ENCODE measurements around the gene LDLRAP1.
A peak's percentile ranks its signal among the peaks of the same experiment; 100 is the strongest.

The LDLRAP1 gene

DNA sequence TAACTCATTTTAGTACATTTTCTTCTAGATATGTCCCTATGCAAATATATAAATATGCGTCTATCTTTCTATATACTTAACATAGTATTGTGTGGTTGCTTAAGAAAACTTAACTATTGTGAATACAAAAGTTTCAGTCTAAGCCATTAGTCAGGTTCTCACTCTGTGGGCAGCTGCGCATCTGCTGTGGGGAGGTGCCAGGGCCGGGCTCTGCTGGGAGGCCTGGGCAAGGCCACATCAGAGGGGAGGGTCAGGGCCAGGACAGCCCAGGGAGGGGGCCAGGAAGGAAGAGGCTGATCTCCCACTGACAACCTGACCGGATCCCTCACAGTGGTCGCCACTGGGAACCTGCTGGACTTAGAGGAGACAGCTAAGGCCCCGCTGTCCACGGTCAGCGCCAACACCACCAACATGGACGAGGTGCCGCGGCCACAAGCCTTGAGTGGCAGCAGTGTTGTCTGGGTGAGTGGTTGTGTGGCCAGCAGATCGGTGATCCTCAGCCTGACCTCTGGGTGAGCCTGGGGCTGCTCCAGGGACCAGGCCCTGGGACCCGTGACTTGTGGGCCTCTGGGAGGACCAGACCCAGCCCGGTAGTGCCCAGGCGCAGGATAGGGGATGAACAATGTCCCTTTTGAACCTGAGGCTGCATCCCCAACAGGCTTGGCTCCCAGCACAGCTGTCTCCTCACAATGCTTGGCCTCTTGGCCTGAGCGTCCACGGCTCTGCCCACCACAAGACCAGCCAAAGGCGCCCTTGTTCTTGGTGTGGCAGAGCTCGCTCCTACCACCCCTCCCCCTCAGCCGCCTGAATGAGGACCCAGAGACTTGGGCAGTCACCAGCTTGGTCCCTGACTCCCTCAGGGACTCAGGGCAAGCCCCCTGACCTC is 20.2 kb downstream of the LDLRAP1 start:
- no peak for DNase-seq

GRCh38 chr1:25564777-25565574 is 21.6 kb downstream of the LDLRAP1 start:
- no peak for DNase-seq

- no peak for DNase-seq
Observed at GRCh38 chr1:25565626-25566025, 22.2 kb downstream of the LDLRAP1 start.

DNA sequence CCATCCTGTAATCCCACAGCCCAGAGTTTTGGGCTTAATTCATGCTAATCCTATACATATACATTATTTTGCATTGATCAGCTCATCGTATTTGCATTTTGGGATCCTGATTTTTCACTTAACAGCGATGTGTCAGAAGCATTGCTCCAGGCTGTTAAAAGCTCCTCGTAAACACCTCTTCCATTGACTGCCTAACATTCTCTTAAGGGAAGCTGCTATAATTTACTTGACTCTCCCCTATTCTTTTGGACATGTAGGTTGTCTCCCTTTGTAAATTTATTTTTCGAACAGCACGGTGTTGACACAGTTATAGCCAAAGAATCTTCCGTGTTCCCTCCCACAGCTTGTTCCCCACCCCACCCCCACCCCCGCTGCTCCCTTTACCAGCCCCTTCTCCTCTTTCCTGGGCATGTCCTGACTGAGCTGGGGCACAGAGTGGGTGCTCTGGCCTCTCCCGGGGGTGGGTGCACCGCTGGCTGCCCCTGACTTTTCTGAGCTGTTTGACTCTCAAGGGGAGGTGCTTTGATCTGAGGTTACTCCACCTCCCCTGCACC is 22.8 kb downstream of the LDLRAP1 start:
- no peak for DNase-seq

GRCh38 chr1:25566730-25567341 is 23.4 kb downstream of the LDLRAP1 start:
- DNase-seq = peak; percentile 74

GRCh38 chr1:25567710-25568089 is 24.3 kb downstream of the LDLRAP1 start:
- DNase-seq = no peak

GRCh38 chr1:25568090-25568833 is 24.9 kb downstream of the LDLRAP1 start:
- DNase-seq = peak; percentile 42

DNA sequence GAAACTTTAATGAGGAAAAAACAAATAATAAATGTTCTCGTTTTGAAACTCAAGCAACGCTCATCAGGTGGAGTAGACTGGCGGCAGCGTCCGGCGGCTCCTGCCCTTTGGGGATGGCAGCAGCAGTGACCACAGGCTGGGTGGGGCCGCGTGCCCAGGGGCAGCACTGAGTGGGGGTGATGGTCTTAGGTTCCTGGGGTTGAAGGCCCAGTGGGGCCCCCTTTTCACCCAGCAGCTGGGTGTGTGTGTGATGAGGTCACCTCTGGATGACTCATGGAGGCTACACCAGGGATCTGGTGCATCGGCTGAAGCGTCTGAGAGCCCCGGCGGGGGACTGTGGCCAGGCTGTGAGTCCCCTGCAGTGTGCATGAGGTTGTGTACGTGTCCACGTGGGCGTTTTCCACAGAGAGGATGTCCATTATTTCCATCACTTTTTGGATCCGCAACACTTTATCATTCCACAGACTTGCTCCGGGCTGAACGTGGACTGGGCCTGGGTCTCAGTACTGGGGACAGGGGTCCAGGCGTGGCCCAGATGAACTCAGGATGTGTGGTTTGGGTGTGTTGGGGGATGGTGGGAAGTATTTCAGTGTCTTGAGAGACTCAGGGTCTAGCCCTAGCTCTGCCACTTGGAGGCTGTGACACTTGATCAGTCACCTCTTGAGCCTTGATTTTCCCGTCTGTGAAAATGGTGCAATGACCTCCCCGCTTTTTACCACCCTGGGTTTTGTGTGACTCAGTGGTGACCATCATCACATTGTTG is 25.6 kb downstream of the LDLRAP1 start:
- DNase-seq = peak; percentile 30

DNA sequence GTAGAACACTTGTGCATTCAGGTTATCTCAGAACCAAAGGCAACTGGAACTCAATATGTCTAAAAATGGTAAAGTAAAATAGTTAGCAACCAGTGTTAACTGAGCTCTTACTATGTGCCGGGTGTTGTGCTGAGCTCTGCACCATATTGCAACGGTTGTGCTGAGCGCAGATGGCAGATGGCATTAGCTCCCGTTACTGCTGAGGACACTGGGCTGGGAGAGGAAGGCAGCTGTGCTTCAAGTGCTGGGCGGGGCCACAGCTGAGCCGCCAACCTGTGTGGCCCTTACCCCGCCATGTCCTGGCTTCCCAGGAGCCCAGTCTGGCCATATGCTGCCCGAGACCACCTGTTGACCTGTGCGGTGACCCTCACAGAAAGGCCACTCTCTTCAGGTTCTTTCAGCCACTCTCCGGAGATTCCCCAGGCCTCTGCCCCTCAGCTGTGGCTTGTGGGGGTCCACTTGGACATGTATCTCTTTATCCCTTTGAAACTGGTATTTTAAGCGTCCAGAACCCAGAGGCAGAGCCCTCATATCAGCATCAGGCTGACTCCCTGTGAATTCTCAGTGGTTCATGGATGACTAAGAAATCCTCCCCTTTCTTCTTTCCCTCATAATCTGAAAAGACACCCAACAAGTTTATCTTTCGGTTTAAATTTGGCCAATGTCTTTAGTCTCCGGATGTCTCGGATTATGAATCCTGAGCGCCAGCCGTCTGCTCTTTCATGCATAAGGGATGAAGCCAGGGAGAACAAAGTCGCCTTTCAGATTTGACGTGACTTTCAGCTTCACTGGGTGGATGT is 26.4 kb downstream of the LDLRAP1 start:
- peak; percentile 83 for DNase-seq

- DNase-seq = no peak
Observed at GRCh38 chr1:25570798-25571521, 27.6 kb downstream of the LDLRAP1 start.

DNA sequence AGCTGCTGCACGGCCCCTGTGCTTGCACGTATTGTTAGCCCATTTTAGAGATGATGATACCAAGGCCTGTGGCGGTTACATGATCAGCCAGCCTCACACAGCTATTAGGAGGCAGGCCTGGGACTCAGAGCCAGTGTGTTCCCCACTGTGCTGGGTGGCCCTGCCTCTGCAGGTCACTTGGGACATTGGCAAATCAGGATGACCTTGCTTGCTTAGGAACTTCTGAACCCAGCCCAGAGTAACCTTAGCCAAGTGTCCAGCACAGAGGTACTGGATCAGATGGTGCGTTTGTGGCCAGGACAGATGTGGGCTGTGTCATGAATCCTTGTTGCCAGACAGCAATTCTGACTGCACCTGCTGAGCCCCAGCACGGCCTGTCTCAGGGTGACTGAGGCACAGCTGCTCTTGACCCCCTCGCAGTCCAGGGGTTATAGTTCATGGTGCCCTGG is 28.1 kb downstream of the LDLRAP1 start:
- DNase-seq = no peak

DNA sequence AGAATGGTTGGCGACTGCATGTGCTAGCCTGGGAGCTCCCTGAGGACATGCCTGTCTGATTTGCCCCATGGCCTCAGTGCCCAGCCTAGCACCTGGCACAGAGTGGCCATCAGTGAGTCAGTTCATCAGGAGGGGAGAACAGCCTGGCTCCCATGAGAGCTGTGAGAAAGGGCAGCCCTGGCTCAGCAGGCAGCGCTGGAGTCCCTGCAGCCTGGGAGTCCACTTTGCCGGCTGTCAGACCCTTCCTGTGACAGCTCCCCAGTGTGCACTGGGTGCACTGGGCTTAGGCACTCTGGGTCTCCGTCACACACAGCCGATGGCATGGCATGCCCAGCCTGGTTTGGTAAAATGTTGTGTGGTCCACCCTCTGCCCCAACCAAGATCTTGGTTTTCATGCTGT is 28.7 kb downstream of the LDLRAP1 start:
- DNase-seq = no peak

DNA sequence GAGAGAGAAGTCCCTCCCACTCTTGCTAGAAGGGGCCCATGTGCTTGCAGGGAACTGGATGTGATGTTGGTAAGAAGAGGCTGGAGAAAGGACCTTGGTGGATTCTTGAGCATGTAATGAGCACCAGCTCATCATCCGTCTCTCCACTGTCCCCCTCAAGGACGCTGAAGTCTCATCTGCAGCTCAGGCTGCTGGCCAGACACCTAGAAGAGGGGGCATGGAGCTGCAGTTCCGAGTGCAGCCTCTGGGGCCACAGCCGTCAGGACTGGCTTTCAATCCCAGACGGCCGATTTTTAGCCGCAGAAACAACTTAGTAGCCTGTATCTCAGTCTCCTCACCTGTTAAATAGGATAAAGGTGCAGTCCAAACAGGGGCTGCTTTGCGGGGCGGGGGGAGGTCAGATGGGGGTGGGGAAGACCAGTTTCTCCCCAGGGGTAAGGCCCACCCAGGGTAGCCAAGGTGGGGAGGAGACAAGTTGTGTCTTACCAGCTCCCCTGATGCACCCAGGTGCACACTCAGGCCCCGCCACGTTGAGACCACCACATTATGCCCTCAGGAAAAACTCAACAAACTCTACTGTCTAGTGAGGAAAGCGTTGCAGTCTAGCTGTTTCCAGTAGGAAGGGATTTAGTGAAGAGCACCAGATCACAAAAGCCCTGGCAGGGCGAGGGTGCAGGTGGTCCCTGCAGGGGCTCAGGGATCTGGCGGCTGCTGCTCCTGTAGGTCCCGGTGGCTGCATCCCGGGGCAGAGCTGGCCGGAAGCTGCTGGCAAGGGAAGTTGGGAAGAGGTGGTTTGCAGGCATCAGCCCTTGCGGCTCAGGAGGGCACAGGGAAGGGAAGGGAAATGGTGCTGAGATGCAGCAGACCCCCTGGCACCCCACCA is 29.5 kb downstream of the LDLRAP1 start:
- DNase-seq = peak; percentile 77

- no peak for DNase-seq
Observed at GRCh38 chr1:25573591-25573930, 30.2 kb downstream of the LDLRAP1 start.

- DNase-seq = no peak
Observed at GRCh38 chr1:25573961-25574360, 30.6 kb downstream of the LDLRAP1 start.

DNA sequence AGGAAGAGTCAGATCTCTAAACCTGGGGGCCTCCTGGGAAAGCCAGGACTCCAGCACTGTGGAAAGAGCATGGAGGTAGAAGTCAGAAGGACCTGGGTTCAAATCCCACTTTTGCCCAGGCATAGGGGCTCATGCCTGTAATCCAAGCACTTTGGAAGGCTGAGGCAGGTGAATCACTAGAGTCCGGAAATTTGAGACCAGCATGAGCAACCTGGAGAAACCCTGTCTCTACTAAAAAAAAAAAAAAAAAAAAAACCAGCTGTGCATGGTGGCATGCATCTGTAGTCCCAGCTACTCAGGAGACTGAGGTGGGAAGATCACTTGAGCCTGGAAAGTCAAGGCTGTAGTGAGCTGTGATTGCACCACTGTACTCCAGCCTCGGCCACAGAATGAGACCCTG is 31.8 kb downstream of the LDLRAP1 start:
- DNase-seq = no peak

- no peak for DNase-seq
Observed at GRCh38 chr1:25576459-25577133, 33.2 kb downstream of the LDLRAP1 start.

DNA sequence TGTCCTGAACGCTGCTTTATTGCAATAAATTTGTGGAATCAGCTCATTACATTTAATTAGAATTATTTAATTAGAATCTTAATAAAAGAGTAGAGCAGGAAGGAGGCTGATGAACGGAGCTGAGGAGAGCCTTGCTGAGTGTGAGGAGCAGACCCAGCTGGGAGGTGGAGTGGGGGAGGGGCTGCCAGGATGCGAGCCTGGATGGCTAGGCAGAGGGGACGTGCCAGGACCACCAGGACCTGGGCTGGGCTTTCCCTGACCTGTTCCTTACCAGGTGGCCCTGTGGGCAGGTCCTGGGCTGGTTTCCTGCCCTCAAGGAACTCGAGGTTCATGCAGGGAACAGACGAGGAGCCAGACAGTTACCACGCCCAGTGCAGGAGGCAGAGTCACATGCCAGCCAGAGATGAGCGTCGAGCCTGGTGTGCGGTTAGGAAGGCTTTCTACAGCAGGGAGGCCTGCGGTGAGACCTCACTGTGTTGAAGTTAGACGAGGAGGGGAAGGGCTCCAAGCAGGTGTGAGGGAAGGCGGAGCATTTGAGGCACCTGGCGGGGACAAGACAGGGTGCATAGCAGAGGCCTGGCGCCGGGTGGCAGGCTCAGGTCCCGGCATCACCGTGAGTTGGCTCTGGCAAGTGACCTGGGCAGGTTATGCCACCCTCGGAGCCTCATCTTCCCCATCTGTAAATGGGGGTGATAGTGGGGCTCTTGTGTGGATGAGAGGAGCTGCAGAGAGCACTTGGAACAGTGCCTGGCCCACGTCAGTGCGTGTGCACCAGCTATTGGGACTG is 33.9 kb downstream of the LDLRAP1 start:
- no peak for DNase-seq

All from eye (tissue), 1 donor.